Brain microvascular endothelial cell (primary cell): ENCODE data around the gene PSMD2.

ENCODE experiments used
- DNase-seq: peaks from one replicate; pipeline ENCODE4 v3.0.0-alpha.2; 2020
- H3K27ac ChIP-seq: fragments of 250-450 bp; sonication (Bioruptor Pico); 2 replicates; pipeline ENCODE4 v1.5.1; 2020; ENCODE audit warnings: mild to moderate bottlenecking, moderate library complexity
- H3K27me3 ChIP-seq: fragments of 250-450 bp; sonication (Bioruptor Pico); replicated peaks from 2 replicates; pipeline ENCODE4 v1.5.1; 2020; ENCODE audit warnings: mild to moderate bottlenecking
- H3K36me3 ChIP-seq: fragments of 250-450 bp; sonication (Bioruptor Pico); replicated peaks from 2 replicates; pipeline ENCODE4 v1.5.1; 2020; ENCODE audit warnings: mild to moderate bottlenecking
- H3K4me3 ChIP-seq: 2 replicates; pipeline ENCODE4 v1.5.1; 2011; ENCODE audit warnings: low read depth, mild to moderate bottlenecking, control low read depth, low read length, moderate library complexity
- CTCF ChIP-seq: IDR thresholded peaks from 2 replicates; pipeline ENCODE4 v1.5.1; 2011; ENCODE audit warnings: low read depth, mild to moderate bottlenecking, moderate library complexity, low read length, control low read depth, inconsistent platforms; ENCODE audit errors: missing control alignments
- in situ Hi-C: cut with HindIII; loops from 2 replicates; pipeline ENCODE4 v1.10.0; 2017; ENCODE audit warnings: low sequenced_read_pairs, low pct_ligation_motif_present

The PSMD2 gene

GRCh38 chr3:184298759-184299487 is at the start of gene PSMD2:
TSS of gene PSMD2 (plus strand) at chr3:184299241. CDS start at chr3:184299267, 26 bp downstream.
- H3K27ac ChIP-seq, result peak within 1 kb of the TSS; percentile 78
- in situ Hi-C loops, result no loop called here
- peak within 1 kb of the TSS; percentile 97 for H3K4me3 ChIP-seq
- TF ChIP-seq CTCF, result no peak
- H3K27me3 ChIP-seq, result no peaks in the 10 kb centered on the region
- peak; percentile 96 for DNase-seq
- peaks cover 33% of the 10 kb centered on the region for H3K36me3 ChIP-seq

GRCh38 chr3:184249412-184250166 is 49.5 kb upstream of the PSMD2 start, which contains the start of gene EEF1AKMT4:
TSS of gene EEF1AKMT4 (plus strand) at chr3:184249672. CDS start at chr3:184249695, 23 bp downstream.
- no peaks in the 10 kb centered on the region for H3K27me3 ChIP-seq
- TF ChIP-seq CTCF, result peak; percentile 70
- peak within 1 kb of the TSS; percentile 95 for H3K4me3 ChIP-seq
- peak; percentile 97 for DNase-seq
- peak within 1 kb of the TSS; percentile 83 for H3K27ac ChIP-seq
- in situ Hi-C loops, result no loop called here
- peaks cover 6% of the 10 kb centered on the region for H3K36me3 ChIP-seq

- peak; percentile 97 for TF ChIP-seq CTCF
- in situ Hi-C loops, result no loop called here
- DNase-seq, result peak; percentile 90
- Histone ChIP-seq H3K36me3 (peaks cover 4% of the 10 kb centered on the region), H3K4me3 (peak overlapping the region; percentile 95), H3K27me3 (no peaks in the 10 kb centered on the region), H3K27ac (no peak overlapping the region)
Measured at GRCh38 chr3:184250167-184250828, 48.7 kb upstream of the PSMD2 start.

GRCh38 chr3:184255291-184256039 is 43.6 kb upstream of the PSMD2 start:
- TF ChIP-seq CTCF, result no peak
- H3K36me3 ChIP-seq, result no peaks in the 10 kb centered on the region

GRCh38 chr3:184257083-184257915 is 41.7 kb upstream of the PSMD2 start:
- Histone ChIP-seq H3K27me3 (no peaks in the 10 kb centered on the region), H3K4me3 (no peak overlapping the region), H3K36me3 (no peaks in the 10 kb centered on the region), H3K27ac (no peak overlapping the region)
- DNase-seq, result no peak
- TF ChIP-seq CTCF, result no peak
- in situ Hi-C loops, result no loop called here

More at GRCh38 chr3:184255291-184256039, 43.6 kb upstream of the PSMD2 start:
- in situ Hi-C loops, result no loop called here
- Histone ChIP-seq H3K27ac (no peak overlapping the region), H3K4me3 (no peak overlapping the region), H3K27me3 (no peaks in the 10 kb centered on the region)
- no peak for DNase-seq
